DMS114 treated with DMSO at 0.1 percent for 48 hours (cell line): ENCODE data around the gene MYH7B.

Experiments used
- DNase-seq: peaks from one replicate; lab custom pipeline; 2025; ENCODE audit not compliant: unreplicated experiment; lab: John Stamatoyannopoulos, UW

The MYH7B gene

GRCh38 chr20:34990231-34990630 is 34.6 kb downstream of the MYH7B start:
- DNase-seq = no peak

- DNase-seq = no peak
Measured at GRCh38 chr20:34990661-34991214, 35.1 kb downstream of the MYH7B start.

DNA sequence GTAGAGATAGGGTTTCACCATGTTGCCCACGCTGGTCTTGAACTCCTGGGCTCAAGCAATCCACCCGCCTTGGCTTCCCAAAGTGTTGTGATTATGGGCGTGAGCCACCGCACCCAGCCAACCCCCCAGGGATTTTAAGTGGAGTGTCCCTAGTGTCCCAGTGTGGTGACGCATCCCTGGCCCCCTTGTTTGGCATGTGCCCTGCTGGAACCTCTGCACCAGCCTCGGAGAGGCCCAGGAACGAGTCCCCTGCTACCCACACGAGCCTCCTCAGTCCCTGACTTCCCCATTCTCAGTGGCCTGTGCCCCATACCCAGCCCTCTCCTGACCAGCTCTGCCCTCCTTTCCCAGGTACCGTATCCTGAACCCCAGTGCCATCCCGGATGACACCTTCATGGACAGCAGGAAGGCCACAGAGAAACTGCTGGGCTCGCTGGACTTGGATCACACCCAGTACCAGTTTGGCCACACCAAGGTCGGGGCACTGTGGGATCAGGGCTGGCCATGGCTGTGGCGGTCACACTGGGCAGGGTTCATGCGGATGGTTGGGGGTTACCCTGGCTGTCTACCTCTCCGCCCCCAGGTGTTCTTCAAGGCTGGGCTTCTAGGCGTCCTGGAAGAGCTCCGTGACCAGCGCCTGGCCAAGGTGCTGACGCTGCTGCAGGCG is 37.2 kb downstream of the MYH7B start:
- DNase-seq = no peak

DNA sequence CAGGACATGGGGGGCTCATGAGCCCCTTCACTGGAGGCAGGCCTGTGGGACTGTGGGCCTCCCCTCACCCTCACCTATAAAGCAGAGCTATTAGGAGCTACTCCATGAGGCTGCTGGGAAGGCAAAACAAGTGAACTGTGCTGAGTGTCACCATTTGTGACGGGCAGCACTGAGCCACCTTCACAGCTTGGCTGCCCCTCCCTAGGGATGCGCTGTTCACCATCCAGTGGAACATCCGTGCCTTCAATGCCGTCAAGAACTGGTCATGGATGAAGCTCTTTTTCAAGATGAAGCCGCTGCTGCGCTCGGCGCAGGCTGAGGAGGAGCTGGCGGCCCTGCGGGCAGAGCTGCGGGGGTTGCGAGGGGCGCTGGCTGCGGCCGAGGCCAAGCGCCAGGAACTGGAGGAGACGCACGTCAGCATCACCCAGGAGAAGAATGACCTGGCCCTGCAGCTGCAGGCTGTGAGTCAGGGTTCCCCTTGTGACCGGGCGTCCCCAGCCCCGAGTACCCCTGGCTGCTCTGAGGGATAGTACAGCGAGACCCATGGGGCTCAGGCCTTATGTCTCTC is 38.4 kb downstream of the MYH7B start:
- DNase-seq = no peak

- no peak for DNase-seq
Measured at GRCh38 chr20:34994509-34995131, 39.0 kb downstream of the MYH7B start.

GRCh38 chr20:34995192-34995591 is 39.5 kb downstream of the MYH7B start:
- DNase-seq = no peak

DNA sequence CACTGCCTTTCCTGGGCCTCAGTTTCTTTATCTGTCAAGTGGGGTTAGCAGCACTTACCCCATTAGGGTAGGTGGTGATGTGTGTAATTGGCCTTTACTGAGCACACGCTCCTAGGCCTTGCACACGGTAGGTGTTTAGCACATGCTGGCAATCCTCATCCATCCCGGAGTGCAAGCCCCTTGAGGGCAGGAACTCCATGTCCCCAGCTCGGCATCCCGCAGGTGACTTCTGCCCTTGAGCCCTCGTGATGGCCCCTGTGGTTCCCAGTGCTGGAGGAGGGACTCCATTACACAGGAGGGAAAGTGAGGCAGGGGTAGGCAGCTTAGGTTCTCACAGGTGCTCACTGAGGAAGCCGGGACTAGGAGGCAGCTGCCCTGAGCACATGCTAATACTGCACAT is 40.0 kb downstream of the MYH7B start:
- DNase-seq = no peak

GRCh38 chr20:34996243-34997028 is 40.8 kb downstream of the MYH7B start:
- DNase-seq = no peak

DNA sequence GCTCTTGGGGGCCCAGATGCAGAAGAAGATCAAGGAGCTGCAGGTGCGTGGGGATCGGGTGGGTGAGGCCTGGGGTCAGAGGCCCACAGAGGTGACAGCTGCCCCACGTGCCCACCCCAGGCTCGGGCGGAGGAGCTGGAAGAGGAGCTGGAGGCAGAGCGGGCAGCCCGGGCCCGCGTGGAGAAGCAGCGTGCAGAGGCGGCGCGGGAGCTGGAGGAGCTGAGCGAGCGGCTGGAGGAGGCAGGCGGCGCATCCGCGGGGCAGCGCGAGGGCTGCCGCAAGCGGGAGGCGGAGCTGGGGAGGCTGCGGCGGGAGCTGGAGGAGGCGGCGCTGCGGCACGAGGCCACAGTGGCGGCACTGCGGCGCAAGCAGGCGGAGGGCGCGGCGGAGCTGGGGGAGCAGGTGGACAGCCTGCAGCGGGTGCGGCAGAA is 41.5 kb downstream of the MYH7B start:
- no peak for DNase-seq

GRCh38 chr20:34997774-34998173 is 42.1 kb downstream of the MYH7B start:
- DNase-seq = no peak

- no peak for DNase-seq
Measured at GRCh38 chr20:34998331-34998950, 42.8 kb downstream of the MYH7B start.

GRCh38 chr20:34999021-34999451 is 43.4 kb downstream of the MYH7B start:
- DNase-seq = no peak

DNA sequence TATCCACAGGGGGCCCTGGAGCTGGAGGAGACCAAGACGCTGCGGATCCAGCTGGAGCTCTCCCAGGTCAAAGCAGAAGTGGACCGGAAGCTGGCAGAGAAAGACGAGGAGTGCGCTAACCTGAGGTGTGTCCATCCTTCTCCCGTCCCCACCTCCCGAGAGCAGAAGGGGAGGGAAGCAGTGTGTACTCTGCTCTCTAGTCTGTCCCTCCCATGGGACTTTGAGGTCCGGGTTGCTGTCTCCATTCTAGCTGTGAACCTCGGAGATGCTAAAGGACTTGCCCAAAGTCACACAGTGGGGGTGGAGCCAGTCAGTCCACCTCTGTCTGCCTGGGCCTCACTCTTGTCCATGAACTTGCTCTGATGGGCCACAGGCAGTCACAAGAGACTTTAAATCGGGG is 44.1 kb downstream of the MYH7B start:
- no peak for DNase-seq

DNA sequence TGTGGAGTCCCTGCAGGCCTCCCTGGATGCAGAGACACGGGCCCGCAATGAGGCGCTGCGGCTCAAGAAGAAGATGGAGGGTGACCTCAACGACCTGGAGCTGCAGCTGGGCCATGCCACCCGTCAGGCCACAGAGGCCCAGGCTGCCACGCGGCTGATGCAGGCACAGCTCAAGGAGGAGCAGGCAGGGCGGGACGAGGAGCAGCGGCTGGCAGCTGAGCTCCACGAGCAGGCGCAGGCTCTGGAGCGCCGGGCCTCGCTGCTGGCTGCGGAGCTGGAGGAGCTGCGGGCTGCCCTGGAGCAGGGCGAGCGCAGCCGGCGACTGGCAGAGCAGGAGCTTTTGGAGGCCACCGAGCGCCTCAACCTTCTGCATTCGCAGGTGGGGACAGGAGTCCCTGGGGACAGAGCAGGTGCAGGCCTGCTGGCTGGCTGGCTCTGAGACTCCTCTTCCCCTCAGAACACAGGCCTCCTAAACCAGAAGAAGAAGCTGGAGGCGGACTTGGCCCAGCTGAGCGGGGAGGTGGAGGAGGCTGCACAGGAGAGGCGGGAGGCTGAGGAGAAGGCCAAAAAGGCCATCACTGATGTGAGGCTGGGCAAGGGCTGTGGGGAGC is 44.7 kb downstream of the MYH7B start:
- DNase-seq = no peak

- DNase-seq = no peak
Measured at GRCh38 chr20:35000922-35001595, 45.4 kb downstream of the MYH7B start.

- DNase-seq = no peak
Measured at GRCh38 chr20:35001596-35002362, 46.1 kb downstream of the MYH7B start.

DNA sequence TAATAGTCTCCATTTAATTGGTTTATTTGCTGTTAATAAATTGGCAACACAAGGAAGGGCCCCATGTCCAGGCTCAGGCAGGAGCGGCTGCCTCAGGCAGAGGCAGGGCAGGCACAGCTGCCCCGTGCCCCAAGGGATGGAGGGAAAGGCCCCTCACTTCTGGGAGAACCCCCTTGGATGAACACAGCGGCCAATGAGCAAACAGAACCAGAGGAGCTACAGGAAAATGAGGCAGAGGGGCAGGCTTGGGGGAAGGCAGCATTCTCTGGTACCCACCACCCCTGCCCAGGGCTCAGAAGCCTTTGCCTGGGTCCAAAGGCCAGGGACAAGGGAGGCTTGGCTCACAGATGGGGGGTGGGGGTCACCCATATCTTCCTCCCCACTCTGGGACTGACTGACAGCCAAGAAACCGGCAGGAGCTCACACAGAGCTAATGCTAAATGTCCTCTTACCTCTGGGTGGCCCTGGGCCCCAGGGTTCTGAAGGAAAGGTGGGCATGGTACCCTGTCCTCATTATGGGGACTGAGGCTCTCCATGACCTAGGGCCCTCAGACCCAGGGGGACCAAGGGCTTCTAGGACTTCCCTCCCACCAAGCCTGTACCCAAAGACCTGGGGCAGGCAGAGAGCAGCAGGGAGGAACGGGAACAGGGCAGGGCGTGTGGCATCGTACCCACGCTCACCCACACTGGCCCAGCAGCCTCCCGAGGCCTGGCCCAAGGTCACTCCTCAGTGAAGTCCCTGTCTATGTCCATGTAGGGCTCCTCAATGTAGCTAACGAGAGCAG is 47.0 kb downstream of the MYH7B start:
- DNase-seq = no peak

- DNase-seq = no peak
Measured at GRCh38 chr20:35003211-35004031, 47.8 kb downstream of the MYH7B start.
